Esophagus squamous epithelium (tissue), 4 donors: Measurements from ENCODE around the gene CDK16.

ENCODE experiments used
- POLR2A ChIP-seq, 4 donors: fragments of 450-650 bp; IDR thresholded peaks; one replicate each; pipeline ENCODE4 v1.6.1; 2017; ENCODE audit warnings: antibody characterized with exemption in 4 of 4, mild to moderate bottlenecking in 4 of 4, moderate library complexity in 3 of 4
- TF ChIP-seq, protein P1 (sequence below), 6 experiments: fragments of 450-650 bp in 4 of 6; fragments of 200-600 bp in 2 of 6; sonication (generic) in 2 of 6; IDR thresholded peaks; one replicate each; pipeline ENCODE4 v1.5.1; 2016 to 2019; ENCODE audit warnings: antibody characterized with exemption in 6 of 6, mild to moderate bottlenecking in 4 of 6, moderate library complexity in 4 of 6

DNA sequence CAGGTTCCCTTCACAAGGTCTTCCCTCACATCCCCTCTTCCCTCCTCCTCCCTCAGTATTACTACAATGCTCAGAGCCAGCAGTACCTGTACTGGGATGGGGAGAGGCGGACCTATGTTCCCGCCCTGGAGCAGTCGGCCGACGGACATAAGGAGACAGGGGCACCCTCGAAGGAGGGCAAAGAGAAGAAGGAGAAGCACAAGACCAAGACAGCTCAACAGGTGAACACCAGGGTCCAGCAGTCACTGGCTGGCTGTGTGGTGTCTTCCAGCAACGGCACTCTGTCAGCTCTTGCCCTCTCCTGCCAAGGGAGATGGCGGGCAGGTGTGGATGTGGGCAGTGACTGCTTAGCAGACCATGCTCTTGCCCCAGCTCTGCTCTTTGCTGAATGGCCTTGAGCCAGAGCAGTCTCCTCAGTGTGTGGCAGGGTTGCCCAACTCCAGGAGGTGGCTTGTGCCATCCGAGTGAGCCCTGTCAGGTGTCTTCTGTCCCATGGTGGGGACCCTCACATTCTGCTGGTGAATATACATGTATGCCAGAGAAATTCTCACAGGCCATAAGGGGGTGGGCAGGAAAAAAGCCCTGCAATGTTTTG is 36.3 kb upstream of the CDK16 start:
- no peak for TF ChIP-seq POLR2A (IDR thresholded peaks at IDR 0.05)
- TF ChIP-seq, protein P1, sequence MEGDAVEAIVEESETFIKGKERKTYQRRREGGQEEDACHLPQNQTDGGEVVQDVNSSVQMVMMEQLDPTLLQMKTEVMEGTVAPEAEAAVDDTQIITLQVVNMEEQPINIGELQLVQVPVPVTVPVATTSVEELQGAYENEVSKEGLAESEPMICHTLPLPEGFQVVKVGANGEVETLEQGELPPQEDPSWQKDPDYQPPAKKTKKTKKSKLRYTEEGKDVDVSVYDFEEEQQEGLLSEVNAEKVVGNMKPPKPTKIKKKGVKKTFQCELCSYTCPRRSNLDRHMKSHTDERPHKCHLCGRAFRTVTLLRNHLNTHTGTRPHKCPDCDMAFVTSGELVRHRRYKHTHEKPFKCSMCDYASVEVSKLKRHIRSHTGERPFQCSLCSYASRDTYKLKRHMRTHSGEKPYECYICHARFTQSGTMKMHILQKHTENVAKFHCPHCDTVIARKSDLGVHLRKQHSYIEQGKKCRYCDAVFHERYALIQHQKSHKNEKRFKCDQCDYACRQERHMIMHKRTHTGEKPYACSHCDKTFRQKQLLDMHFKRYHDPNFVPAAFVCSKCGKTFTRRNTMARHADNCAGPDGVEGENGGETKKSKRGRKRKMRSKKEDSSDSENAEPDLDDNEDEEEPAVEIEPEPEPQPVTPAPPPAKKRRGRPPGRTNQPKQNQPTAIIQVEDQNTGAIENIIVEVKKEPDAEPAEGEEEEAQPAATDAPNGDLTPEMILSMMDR (IDR thresholded peaks at IDR 0.05): no peak
